Activated naive CD8-positive, alpha-beta T cell treated with anti-CD3 and anti-CD28 coated beads, Interleukin-2, amount 10 ng/mL, durations not matched to agents 7 days and 5 days (primary cell): ENCODE data around the gene BEST1. TPM values are rescaled to one million over a fixed set of nuclear protein-coding genes. Genes with fewer than 3 reads are reported as not detected.
"Not testable (repeated sequence)": the region's sequence is repeated elsewhere in the genome, so short reads cannot be mapped to it uniquely, and the experiment has no call there.

Experiments used
- ATAC-seq: fragments of 150-1000 bp; cut with Tn5 transposase; one replicate; pipeline ENCODE4 v1.10.0; 2021; ENCODE audit warnings: low read depth, moderate library complexity
- POLR2A ChIA-PET: fragments of 350-600 bp; sonication (Branson Sonifier 250); formaldehyde crosslinking; loops from one replicate; lab custom pipeline; 2021; ENCODE audit warnings: antibody characterized with exemption; lab: Charles Lee
- DNase-seq: peaks from one replicate; pipeline ENCODE4 v3.0.0; 2021
- H3K27ac Mint-ChIP-seq: one replicate; pipeline ENCODE4 v1.8.0; 2022; ENCODE audit warnings: mild to moderate bottlenecking, mixed read lengths
- H3K27me3 Mint-ChIP-seq: one replicate; pipeline ENCODE4 v1.8.0; 2022; ENCODE audit warnings: mild to moderate bottlenecking, moderate library complexity, mixed read lengths
- H3K36me3 Mint-ChIP-seq: one replicate; pipeline ENCODE4 v1.8.0; 2021; ENCODE audit warnings: mild to moderate bottlenecking, mixed read lengths
- H3K4me1 Mint-ChIP-seq: one replicate; pipeline ENCODE4 v1.8.0; 2021; ENCODE audit warnings: mixed read lengths
- H3K4me3 Mint-ChIP-seq: one replicate; pipeline ENCODE4 v1.8.0; 2022; ENCODE audit warnings: mild to moderate bottlenecking, moderate library complexity, mixed read lengths
- H3K9me3 Mint-ChIP-seq: one replicate; pipeline ENCODE4 v1.8.0; 2021; ENCODE audit warnings: mixed read lengths
- total RNA-seq, 2 experiments: library from RNA; stranded (reverse); gene quantifications; one replicate each; pipeline ENCODE4 v1.2.3, GENCODE V29; 2021

Gene BEST1
- total RNA-seq, 2 experiments from 2014 or later: 0.20 to 0.30 TPM

DNA sequence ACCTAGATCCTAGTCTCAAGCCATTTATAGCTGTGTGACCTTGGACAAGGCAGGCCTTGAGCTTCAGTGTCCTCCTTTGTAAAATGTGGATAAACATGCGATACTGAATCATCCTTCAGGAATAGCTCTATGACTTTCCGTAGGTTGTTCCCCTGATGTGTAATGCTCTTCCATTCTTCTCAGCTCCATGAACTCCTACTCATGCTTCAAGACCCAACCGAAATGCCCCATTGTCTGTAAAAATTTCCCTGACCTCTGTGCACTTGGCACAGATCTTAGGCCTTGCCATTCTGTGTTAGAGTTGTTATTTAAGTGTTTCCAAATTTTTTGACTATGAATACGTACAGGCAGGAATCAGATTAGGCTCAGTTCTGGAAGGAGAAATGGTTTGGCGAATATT is 3.3 kb upstream of the BEST1 start:
- no peak overlapping the region for H3K27ac Mint-ChIP-seq
- peaks cover 10% of the 10 kb centered on the region for H3K27me3 Mint-ChIP-seq
- no peaks in the 10 kb centered on the region for H3K9me3 Mint-ChIP-seq
- no peaks in the 10 kb centered on the region for H3K36me3 Mint-ChIP-seq
- H3K4me3 Mint-ChIP-seq: no peak overlapping the region
- H3K4me1 Mint-ChIP-seq: no peaks in the 10 kb centered on the region
- POLR2A ChIA-PET: interaction anchor here (0.5 to 1.5 kb wide), 4 partner anchors 21 to 154 kb away, joined by 3 to 10 read pairs (median 4); partner anchors contain the start of genes FEN1, FTH1 and TMEM258
- no peak for ATAC-seq
- no peak for DNase-seq

DNA sequence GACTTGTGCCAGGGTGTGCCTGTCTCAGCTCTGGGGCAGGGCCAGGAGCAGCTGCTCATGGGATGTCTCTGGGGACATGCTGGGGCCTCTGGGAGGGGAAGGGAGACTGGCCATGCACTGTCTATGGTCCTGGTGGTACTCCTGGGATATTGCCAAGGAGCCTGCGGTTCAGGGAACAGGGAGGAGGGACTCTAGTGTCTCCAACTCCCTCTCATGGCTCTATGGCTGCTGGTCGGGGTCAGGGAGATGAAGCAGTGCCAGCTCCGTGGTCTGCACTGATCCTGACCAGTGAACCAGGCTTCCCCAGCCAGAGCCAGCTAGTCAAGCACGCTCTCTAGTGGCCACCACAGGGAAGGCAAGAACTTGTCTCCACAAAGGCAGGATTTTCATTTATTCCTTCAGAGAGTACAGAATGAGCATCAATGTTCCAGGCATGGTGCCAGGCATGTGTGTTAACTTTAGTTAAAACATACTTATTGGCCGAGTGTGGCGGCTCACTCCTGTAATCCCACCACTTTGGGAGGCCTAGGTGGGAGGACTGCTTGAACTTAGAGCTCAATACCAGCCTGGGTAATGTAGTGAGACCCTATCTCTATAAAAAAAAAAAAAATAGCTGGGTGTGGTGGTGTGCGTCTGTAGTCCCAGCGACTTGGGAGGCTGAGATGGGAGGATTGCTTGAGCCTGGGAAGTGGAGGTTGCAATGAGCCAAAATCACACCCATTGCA is 2.5 kb upstream of the BEST1 start:
- DNase-seq (peak; percentile 70), ATAC-seq (peak; percentile 70)
- H3K4me1 Mint-ChIP-seq: no peaks in the 10 kb centered on the region
- no peaks in the 10 kb centered on the region for H3K9me3 Mint-ChIP-seq
- peaks cover 3% of the 10 kb centered on the region for H3K27me3 Mint-ChIP-seq
- H3K36me3 Mint-ChIP-seq: no peaks in the 10 kb centered on the region
- H3K4me3 Mint-ChIP-seq: no peak overlapping the region
- POLR2A ChIA-PET: interaction anchor here (1.0 to 1.5 kb wide), 3 partner anchors 20 to 155 kb away, joined by 3 to 4 read pairs (median 3); partner anchors contain the start of genes FEN1, FTH1 and TMEM258
- H3K27ac Mint-ChIP-seq: no peak overlapping the region

DNA sequence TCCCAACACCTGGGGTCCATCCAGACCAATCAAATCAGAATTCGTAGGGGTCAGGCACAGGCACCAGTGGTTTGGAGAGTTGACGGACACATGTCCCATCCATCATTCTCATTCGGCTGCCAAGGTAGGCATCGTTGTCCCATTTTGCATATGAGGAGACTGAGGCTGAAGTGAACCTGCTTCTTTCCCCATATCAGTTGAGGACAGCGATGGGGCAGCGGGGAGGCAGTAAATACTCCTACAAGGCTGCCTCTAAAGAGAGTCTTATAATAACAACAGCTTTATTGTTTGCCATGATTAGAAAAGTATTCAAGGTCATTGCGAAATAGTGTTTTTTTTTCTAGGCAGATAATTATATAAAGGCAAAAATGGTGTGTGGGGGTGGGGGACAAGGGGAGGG is 1.6 kb upstream of the BEST1 start:
- Mint-ChIP-seq H3K9me3 (no peaks in the 10 kb centered on the region), H3K27me3 (peaks cover 3% of the 10 kb centered on the region)
- POLR2A ChIA-PET: interaction anchor here (1.3 kb wide), 1 partner anchor 156 kb away, joined by 3 read pairs; the partner anchor contains the start of genes FEN1 and TMEM258

DNA sequence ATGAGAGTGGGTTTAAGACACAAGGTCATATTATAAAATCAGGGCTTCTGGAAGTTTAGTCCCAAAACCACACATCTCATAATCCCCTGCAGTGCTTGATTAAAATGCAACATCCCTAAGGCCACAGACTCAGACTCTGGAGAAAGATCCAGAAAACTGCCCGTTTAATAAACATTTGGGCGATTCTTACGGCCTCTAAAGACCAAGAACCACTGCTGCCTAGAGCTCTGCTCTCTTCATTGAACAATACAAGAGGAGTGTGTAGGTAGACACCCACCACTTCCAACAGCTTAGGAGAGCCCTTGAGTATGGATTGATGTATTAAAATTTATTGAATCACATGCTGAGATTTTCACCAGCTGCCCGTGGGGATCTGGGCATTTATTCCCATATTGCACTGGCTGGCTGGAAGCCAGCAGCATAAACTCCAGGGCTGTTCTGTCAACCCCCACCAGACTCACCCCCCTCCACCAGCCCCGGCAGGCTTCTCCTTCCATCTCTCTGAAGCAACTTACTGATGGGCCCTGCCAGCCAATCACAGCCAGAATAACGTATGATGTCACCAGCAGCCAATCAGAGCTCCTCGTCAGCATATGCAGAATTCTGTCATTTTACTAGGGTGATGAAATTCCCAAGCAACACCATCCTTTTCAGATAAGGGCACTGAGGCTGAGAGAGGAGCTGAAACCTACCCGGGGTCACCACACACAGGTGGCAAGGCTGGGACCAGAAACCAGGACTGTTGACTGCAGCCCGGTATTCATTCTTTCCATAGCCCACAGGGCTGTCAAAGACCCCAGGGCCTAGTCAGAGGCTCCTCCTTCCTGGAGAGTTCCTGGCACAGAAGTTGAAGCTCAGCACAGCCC is 749 bp upstream of the BEST1 start:
- Mint-ChIP-seq H3K27me3 (peaks cover 6% of the 10 kb centered on the region), H3K4me1 (no peaks in the 10 kb centered on the region), H3K9me3 (no peaks in the 10 kb centered on the region), H3K27ac (no peak overlapping the region), H3K36me3 (no peaks in the 10 kb centered on the region), H3K4me3 (no peak overlapping the region)
- ATAC-seq (no peak), DNase-seq (no peak)
- POLR2A ChIA-PET: no interaction called here

More for the DNA sequence above, 1.6 kb upstream of the BEST1 start:
- no peaks in the 10 kb centered on the region for H3K36me3 Mint-ChIP-seq
- H3K4me3 Mint-ChIP-seq: no peak overlapping the region
- H3K27ac Mint-ChIP-seq: no peak overlapping the region
- H3K4me1 Mint-ChIP-seq: no peaks in the 10 kb centered on the region
- ATAC-seq: no peak
- no peak for DNase-seq

DNA sequence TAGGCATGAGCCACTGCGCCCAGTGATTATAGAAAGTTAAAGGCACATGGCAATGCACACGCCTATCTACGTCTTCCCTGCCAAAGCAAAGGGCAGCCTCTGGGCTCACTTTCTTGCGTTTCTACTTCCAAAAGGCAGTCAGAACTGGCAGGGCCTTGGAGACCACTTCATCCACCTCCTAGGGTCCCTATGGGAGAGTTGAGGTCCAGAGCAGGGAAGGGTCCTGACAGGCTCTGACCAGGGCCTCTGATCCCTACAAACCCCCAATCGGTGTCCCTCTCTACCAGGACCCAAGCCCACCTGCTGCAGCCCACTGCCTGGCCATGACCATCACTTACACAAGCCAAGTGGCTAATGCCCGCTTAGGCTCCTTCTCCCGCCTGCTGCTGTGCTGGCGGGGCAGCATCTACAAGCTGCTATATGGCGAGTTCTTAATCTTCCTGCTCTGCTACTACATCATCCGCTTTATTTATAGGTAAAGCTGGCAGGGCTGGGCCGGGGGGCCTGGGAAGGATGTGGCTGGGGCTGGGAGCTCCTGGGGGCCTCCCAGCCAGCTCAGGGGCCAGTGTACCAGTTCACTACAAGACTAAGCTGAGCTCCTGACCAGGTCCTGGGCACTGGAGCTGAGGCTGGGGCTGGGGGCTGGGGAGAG is 1.5 kb downstream of the BEST1 start:
- H3K27me3 Mint-ChIP-seq: peaks cover 10% of the 10 kb centered on the region
- POLR2A ChIA-PET: no interaction called here
- no peak overlapping the region for H3K27ac Mint-ChIP-seq
- H3K36me3 Mint-ChIP-seq: no peaks in the 10 kb centered on the region
- H3K4me3 Mint-ChIP-seq: no peak overlapping the region
- H3K9me3 Mint-ChIP-seq: no peaks in the 10 kb centered on the region
- DNase-seq: no peak
- no peak for ATAC-seq
- no peaks in the 10 kb centered on the region for H3K4me1 Mint-ChIP-seq

DNA sequence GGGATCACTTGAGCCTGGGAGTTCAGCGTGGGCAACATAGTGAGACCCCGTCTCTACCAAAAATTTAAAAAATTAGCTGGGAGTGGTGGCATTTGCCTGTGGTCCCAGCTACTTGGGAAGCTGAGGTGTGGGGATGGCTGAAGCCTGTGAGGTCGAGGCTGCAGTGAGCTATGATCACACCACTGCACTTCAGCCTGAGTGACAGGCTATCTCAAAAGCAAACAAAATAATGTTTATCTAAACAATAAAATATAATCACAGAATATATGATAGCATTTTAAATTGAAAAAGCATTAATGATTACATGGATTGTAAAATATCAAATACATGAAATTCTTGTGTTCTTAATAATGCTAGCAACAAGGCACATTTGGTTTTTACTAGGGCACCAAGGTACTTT is 2.7 kb downstream of the BEST1 start:
- no peak overlapping the region for H3K27ac Mint-ChIP-seq
- H3K27me3 Mint-ChIP-seq: peaks cover 10% of the 10 kb centered on the region
- no peaks in the 10 kb centered on the region for H3K9me3 Mint-ChIP-seq
- DNase-seq (no peak), ATAC-seq (no peak)
- H3K4me1 Mint-ChIP-seq: no peaks in the 10 kb centered on the region
- H3K36me3 Mint-ChIP-seq: no peaks in the 10 kb centered on the region
- POLR2A ChIA-PET: no interaction called here
- H3K4me3 Mint-ChIP-seq: no peak overlapping the region

DNA sequence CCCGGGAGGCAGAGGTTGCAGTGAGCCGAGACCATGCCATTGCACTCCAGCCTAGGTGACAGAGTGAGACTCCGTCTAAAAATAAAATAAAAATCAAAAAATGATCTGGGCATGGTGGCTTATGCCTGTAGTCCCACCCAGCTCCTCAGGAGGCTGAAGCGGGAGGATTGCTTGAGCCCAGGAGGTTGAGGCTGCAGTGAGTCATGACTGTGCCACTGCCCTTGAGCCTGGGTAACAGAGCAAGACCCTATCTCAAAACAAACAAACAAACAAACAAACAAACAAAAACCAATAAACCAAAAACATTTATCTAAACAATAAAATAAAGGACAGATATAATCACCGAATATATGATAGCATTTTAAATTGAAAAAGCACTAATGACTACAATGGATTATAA is 3.5 kb downstream of the BEST1 start:
- POLR2A ChIA-PET, H3K36me3 Mint-ChIP-seq, DNase-seq: not testable (repeated sequence)

DNA sequence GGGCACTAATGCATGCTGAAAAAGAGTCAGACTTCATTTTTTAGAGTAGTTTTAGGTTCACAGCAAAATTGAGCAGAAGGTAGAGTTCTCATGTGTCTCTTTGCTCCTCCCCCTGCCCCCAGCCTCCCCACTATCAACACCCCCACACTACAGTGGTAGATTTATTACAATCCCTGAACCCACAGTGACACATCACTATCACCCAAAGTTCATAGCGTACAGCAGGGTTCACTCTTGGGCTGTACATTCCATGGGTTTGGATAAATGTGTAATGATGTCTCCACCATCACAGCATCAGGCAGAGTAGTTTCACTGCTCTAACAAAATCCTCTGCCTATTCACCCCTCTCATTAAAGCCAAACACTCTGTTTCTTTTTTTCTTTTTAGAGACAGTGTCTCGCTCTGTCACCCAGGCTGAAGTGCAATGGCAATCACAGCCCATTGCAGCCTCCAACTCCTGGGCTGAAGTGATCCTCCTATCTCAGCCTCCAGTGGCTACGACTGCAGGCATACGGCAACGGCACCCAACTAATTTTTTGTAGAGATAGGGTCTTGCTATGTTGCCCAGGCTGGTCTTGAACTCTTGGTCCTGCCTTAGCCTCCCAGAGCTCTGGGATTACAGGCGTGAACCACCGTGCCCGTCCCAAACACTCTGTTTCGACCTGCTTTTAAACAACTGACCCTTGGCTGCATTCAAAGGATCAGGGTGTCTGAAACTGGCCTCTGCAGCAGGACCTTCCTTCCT is 4.1 kb downstream of the BEST1 start:
- POLR2A ChIA-PET: interaction anchor here (0.9 kb wide), 1 partner anchor 128 kb away, joined by 3 read pairs; no protein-coding TSS in a partner anchor
- Mint-ChIP-seq H3K27me3 (peaks cover 10% of the 10 kb centered on the region), H3K9me3 (no peaks in the 10 kb centered on the region), H3K36me3 (no peaks in the 10 kb centered on the region), H3K4me3 (no peak overlapping the region), H3K4me1 (no peaks in the 10 kb centered on the region), H3K27ac (no peak overlapping the region)
- ATAC-seq: no peak
- no peak for DNase-seq

More for the DNA sequence above, 3.5 kb downstream of the BEST1 start:
- H3K4me1 Mint-ChIP-seq, H3K4me3 Mint-ChIP-seq, ATAC-seq, H3K27ac Mint-ChIP-seq, H3K9me3 Mint-ChIP-seq: not testable (repeated sequence)
- H3K27me3 Mint-ChIP-seq: peaks cover 10% of the 10 kb centered on the region

DNA sequence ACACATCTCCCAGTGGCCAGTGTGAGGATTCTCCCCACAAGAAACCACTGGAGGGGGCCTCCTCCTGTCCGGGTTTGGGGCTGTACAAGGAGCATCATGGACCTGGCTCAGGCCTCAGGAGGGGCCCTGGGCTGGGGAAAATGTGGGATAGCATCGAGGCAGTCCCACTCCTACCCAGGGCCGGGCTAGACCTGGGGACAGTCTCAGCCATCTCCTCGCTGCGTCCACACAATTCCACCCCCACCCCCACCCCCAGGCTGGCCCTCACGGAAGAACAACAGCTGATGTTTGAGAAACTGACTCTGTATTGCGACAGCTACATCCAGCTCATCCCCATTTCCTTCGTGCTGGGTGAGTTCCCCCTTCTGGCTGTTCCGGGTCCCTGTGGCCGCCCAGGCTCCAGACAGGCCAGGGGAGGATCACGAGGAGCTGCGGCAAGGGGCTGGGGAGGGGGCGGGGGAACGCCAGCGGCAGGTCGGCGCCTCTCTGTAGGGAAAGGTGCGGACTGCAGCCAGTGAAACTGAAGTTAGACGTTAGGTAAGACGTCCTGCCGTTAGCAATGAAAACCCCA is 4.8 kb downstream of the BEST1 start:
- Mint-ChIP-seq H3K27me3 (peaks cover 10% of the 10 kb centered on the region), H3K36me3 (no peaks in the 10 kb centered on the region), H3K4me3 (peak overlapping the region; percentile 30), H3K27ac (no peak overlapping the region), H3K9me3 (no peaks in the 10 kb centered on the region), H3K4me1 (no peaks in the 10 kb centered on the region)
- no peak for DNase-seq
- POLR2A ChIA-PET: interaction anchor here (0.9 kb wide), 1 partner anchor 127 kb away, joined by 3 read pairs; no protein-coding TSS in a partner anchor
- ATAC-seq: no peak

DNA sequence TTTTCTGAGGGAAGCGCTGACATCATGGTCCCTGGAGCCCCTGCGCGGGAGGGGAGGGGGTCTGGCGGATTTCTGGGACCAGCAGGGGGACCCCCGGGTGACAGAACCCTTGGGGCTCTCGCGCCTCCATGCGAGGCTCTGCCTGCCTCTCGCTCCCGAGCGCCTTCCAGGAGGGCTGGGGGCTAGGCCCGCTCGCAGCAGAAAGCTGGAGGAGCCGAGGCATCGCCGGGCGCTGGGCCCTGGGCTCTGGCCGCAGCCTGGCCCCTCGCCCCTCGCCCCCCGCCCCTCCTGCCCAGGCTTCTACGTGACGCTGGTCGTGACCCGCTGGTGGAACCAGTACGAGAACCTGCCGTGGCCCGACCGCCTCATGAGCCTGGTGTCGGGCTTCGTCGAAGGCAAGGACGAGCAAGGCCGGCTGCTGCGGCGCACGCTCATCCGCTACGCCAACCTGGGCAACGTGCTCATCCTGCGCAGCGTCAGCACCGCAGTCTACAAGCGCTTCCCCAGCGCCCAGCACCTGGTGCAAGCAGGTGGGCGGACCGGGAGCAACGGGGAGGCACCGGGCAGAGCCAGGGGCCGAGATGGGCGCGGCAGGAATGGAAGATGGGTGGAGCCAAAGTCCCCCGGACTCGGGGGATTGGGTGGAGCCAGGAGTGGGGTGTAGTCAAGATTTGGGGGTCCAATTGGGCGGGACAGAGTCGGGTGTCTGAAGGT is 5.4 kb downstream of the BEST1 start:
- Mint-ChIP-seq H3K36me3 (no peaks in the 10 kb centered on the region), H3K27ac (no peak overlapping the region), H3K4me1 (no peaks in the 10 kb centered on the region), H3K27me3 (peaks cover 10% of the 10 kb centered on the region), H3K4me3 (peak overlapping the region; percentile 35), H3K9me3 (no peaks in the 10 kb centered on the region)
- ATAC-seq (peak; percentile 69), DNase-seq (no peak)
- POLR2A ChIA-PET: interaction anchor here (0.9 kb wide), 1 partner anchor 126 kb away, joined by 3 read pairs; no protein-coding TSS in a partner anchor

DNA sequence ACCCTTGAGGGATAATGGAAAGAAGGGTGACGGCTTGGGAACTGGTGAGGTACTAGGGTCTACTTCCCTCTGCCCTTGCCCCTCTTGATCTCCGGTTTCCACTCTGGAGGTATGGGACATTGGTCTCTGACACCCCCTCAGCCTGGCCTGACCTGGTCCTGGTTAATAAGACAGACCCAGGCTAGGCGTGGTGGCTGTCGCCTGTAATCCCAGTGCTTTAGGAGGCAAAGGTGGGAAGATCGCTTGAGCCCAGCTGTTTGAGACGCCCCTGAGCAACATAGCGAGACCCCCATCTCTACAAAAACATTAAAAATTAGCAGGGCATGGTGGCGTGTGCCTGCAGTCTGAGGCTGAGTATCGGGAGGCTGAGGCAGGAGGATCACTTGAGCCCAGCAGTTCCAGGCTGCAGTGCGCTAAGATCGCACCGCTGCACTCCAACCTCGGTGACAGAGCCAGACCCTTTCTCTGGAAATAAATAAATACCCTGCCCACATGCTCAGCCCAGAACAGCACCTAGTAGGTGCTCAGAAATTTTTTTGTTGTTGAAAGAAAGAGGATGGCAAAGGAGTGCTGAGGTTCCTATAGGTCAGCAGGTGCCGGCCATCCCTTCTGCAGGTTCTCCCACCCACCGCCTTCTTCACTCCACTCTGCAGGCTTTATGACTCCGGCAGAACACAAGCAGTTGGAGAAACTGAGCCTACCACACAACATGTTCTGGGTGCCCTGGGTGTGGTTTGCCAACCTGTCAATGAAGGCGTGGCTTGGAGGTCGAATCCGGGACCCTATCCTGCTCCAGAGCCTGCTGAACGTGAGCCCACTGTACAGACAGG is 6.3 kb downstream of the BEST1 start:
- POLR2A ChIA-PET: interaction anchor here (2.1 kb wide), 1 partner anchor 11 kb away, joined by 7 read pairs; the partner anchor contains the start of gene FTH1
- DNase-seq (no peak), ATAC-seq (no peak)
- H3K36me3 Mint-ChIP-seq: no peaks in the 10 kb centered on the region
- H3K4me3 Mint-ChIP-seq: peak overlapping the region; percentile 35
- H3K9me3 Mint-ChIP-seq: no peaks in the 10 kb centered on the region
- H3K27me3 Mint-ChIP-seq: peaks cover 10% of the 10 kb centered on the region
- no peak overlapping the region for H3K27ac Mint-ChIP-seq
- no peaks in the 10 kb centered on the region for H3K4me1 Mint-ChIP-seq
